SU-DHL-6 (cell line): ENCODE results near the gene METTL4.

Experiments used
- H2AFZ ChIP-seq: fragments of 200-600 bp; sonication (generic); 2 replicates; pipeline ENCODE4 v1.6.1; 2014; ENCODE audit warnings: low read depth, mild to moderate bottlenecking, moderate library complexity, mixed read lengths, antibody characterized with exemption, low read length; ENCODE audit not compliant: severe bottlenecking
- H3F3A ChIP-seq: fragments of 200-600 bp; shearing (Covaris generic); 2 replicates; pipeline ENCODE4 v1.6.0; 2016; ENCODE audit warnings: antibody characterized with exemption, mild to moderate bottlenecking; ENCODE audit not compliant: insufficient read depth
- H3K27ac ChIP-seq: fragments of 200-600 bp; sonication (generic); 2 replicates; pipeline ENCODE4 v1.5.1; 2016; ENCODE audit warnings: low read depth, mild to moderate bottlenecking, low read length, moderate library complexity, mixed read lengths
- H3K27me3 ChIP-seq: fragments of 200-600 bp; sonication (generic), shearing (Covaris generic); 2 replicates; pipeline ENCODE4 v1.6.0; 2014; ENCODE audit warnings: mild to moderate bottlenecking, low read length
- H3K36me3 ChIP-seq: fragments of 200-600 bp; sonication (generic); 2 replicates; pipeline ENCODE4 v1.6.1; 2014; ENCODE audit warnings: mild to moderate bottlenecking, low read length, mixed read lengths
- H3K4me2 ChIP-seq: fragments of 300-600, 200-600 bp; shearing (Covaris generic), sonication (generic); 2 replicates; pipeline ENCODE4 v1.6.0; 2014; ENCODE audit warnings: low read length, low read depth, mild to moderate bottlenecking; ENCODE audit not compliant: poor library complexity, severe bottlenecking
- H3K4me3 ChIP-seq: fragments of 200-600 bp; sonication (generic); 2 replicates; pipeline ENCODE4 v1.5.1; 2014; ENCODE audit warnings: antibody characterized with exemption, low read length, mild to moderate bottlenecking, mixed read lengths; ENCODE audit not compliant: insufficient read depth, poor library complexity, severe bottlenecking
- H3K79me2 ChIP-seq: fragments of 200-600 bp; sonication (generic); 2 replicates; pipeline ENCODE4 v1.6.1; 2014; ENCODE audit warnings: mild to moderate bottlenecking, low read length, moderate library complexity; ENCODE audit not compliant: insufficient read depth
- H3K9ac ChIP-seq: fragments of 200-600 bp; sonication (generic); 2 replicates; pipeline ENCODE4 v1.7.0; 2014; ENCODE audit warnings: mild to moderate bottlenecking, low read length
- H3K9me2 ChIP-seq: fragments of 200-600 bp; sonication (generic); replicated peaks from 2 replicates; pipeline ENCODE4 v1.6.1; 2014; ENCODE audit warnings: low read length; ENCODE audit not compliant: insufficient read depth
- H3K9me3 ChIP-seq: fragments of 200-600 bp; sonication (generic); 2 replicates; pipeline ENCODE4 v1.6.1; 2014; ENCODE audit warnings: low read length, mixed read lengths; ENCODE audit not compliant: insufficient read depth
- H4K20me1 ChIP-seq: fragments of 200-600 bp; sonication (generic); 2 replicates; pipeline ENCODE4 v1.6.1; 2014; ENCODE audit warnings: low read depth, mild to moderate bottlenecking, antibody characterized with exemption, low read length, moderate library complexity, mixed read lengths
- EZH2phosphoT487 ChIP-seq: fragments of 200-600 bp; sonication (generic), shearing (Covaris generic); conservative IDR thresholded peaks from 2 replicates; pipeline ENCODE4 v1.6.1; 2018; ENCODE audit warnings: mild to moderate bottlenecking, antibody characterized with exemption, low read length, moderate library complexity, mixed read lengths
- TF ChIP-seq, protein P1 (sequence below): fragments of 200-600 bp; sonication (generic); IDR thresholded peaks from one replicate; pipeline ENCODE4 v1.5.1; 2017; ENCODE audit warnings: antibody characterized with exemption, mild to moderate bottlenecking, low read length, moderate library complexity; ENCODE audit not compliant: insufficient read depth, poor library complexity, severe bottlenecking

The METTL4 gene

DNA sequence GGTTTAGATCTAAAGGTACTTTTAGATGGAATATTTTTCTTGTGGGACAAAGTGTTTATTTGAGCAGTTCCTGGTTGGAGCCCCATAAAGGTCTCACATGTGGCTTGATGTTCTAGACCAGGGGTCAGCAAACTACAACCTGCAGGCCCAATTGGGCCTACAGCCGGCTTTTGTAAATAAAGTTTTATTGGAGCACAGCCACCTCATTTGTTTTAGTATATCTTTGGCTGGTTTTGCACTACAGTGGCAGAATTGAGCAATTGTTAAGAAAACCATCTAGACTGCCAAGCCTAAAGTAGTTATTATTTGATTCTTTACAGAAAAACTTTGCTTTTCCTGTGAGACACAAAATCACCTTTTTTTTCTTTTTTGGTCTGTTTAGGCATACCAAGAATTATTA lies 41.7 kb upstream of the METTL4 start:
- H3K9ac ChIP-seq = no peak overlapping the region
- no peak for TF ChIP-seq EZH2phosphoT487
- TF ChIP-seq, protein P1, sequence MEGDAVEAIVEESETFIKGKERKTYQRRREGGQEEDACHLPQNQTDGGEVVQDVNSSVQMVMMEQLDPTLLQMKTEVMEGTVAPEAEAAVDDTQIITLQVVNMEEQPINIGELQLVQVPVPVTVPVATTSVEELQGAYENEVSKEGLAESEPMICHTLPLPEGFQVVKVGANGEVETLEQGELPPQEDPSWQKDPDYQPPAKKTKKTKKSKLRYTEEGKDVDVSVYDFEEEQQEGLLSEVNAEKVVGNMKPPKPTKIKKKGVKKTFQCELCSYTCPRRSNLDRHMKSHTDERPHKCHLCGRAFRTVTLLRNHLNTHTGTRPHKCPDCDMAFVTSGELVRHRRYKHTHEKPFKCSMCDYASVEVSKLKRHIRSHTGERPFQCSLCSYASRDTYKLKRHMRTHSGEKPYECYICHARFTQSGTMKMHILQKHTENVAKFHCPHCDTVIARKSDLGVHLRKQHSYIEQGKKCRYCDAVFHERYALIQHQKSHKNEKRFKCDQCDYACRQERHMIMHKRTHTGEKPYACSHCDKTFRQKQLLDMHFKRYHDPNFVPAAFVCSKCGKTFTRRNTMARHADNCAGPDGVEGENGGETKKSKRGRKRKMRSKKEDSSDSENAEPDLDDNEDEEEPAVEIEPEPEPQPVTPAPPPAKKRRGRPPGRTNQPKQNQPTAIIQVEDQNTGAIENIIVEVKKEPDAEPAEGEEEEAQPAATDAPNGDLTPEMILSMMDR = no peak
- H3K9me3 ChIP-seq = no peaks in the 10 kb centered on the region
- H3K36me3 ChIP-seq = peaks cover 55% of the 10 kb centered on the region
- H3K9me2 ChIP-seq = no peaks in the 10 kb centered on the region
- H3K4me3 ChIP-seq = no peak overlapping the region
- H3K4me2 ChIP-seq = no peak overlapping the region
- no peaks in the 10 kb centered on the region for H4K20me1 ChIP-seq
- no peaks in the 10 kb centered on the region for H3K79me2 ChIP-seq
- H3K27me3 ChIP-seq = no peaks in the 10 kb centered on the region
- no peak overlapping the region for H2AFZ ChIP-seq
- H3K27ac ChIP-seq = no peak overlapping the region
- H3F3A ChIP-seq = peaks cover 24% of the 10 kb centered on the region; the same call in 1 of the 2 replicates

DNA sequence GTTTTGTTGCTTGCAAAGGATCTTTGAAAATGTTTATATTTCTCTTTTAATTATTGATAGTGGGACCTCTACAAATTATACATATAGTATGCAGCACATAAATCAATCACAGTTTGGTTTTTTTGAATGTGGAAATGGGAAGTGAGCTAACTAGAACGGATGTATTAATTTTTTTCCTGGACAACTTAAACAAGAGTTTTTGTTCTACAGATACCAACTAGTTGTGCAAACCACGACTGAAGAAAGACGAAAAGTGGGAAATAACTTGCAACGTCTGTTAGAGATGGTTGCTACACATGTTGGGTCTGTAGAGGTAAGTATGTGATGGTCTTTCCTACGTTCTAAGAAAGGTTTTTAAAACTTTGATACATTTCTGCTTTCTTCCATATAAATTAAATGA lies 39.2 kb upstream of the METTL4 start:
- no peak for TF ChIP-seq EZH2phosphoT487
- TF ChIP-seq, protein P1 = no peak
- Histone ChIP-seq H2AFZ (no peak overlapping the region), H3K27me3 (no peaks in the 10 kb centered on the region), H3K9me3 (no peaks in the 10 kb centered on the region), H3F3A (peaks cover 9% of the 10 kb centered on the region; the same call in 1 of the 2 replicates), H3K4me3 (no peak overlapping the region), H3K9ac (no peak overlapping the region), H4K20me1 (no peaks in the 10 kb centered on the region), H3K36me3 (peaks cover 71% of the 10 kb centered on the region), H3K27ac (no peak overlapping the region), H3K79me2 (no peaks in the 10 kb centered on the region), H3K4me2 (no peak overlapping the region), H3K9me2 (no peaks in the 10 kb centered on the region)

DNA sequence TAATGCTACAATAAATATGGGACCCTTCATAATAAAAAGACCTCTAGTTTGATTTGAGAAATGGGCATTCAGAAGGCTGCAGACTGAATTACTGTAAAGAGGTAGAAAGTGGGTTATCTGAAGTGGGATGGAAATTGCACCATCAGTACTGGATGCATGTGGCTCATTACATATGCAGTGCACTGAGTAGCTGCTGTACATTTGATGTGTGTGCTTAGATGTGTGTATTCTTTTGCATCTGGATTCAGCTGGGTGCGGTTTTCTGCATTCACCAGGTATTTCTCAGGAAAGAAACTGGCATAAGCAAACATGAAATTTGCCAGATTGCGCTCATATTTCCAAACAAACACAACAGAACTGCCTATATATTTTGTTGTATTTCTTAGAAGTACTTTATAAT lies 38.3 kb upstream of the METTL4 start:
- no peaks in the 10 kb centered on the region for H3K9me2 ChIP-seq
- no peaks in the 10 kb centered on the region for H3K9me3 ChIP-seq
- H3F3A ChIP-seq = peaks cover 12% of the 10 kb centered on the region; the same call in 1 of the 2 replicates
- no peak overlapping the region for H3K27ac ChIP-seq
- peaks cover 73% of the 10 kb centered on the region for H3K36me3 ChIP-seq
- no peak for TF ChIP-seq EZH2phosphoT487
- TF ChIP-seq, protein P1 = no peak
- no peak overlapping the region for H2AFZ ChIP-seq
- H3K9ac ChIP-seq = no peak overlapping the region
- H3K4me3 ChIP-seq = no peak overlapping the region
- H3K27me3 ChIP-seq = no peaks in the 10 kb centered on the region
- H3K79me2 ChIP-seq = no peaks in the 10 kb centered on the region
- H3K4me2 ChIP-seq = no peak overlapping the region
- H4K20me1 ChIP-seq = no peaks in the 10 kb centered on the region

GRCh38 chr18:2606335-2606734 lies 35.0 kb upstream of the METTL4 start:
- no peak overlapping the region for H2AFZ ChIP-seq
- H3K27ac ChIP-seq = no peak overlapping the region
- H4K20me1 ChIP-seq = no peaks in the 10 kb centered on the region
- no peak overlapping the region for H3K9ac ChIP-seq
- no peaks in the 10 kb centered on the region for H3K9me3 ChIP-seq
- no peaks in the 10 kb centered on the region for H3K79me2 ChIP-seq
- H3K9me2 ChIP-seq = no peaks in the 10 kb centered on the region
- H3K4me3 ChIP-seq = no peak overlapping the region
- TF ChIP-seq, protein P1 = no peak
- TF ChIP-seq EZH2phosphoT487 = no peak
- H3K36me3 ChIP-seq = peaks cover 75% of the 10 kb centered on the region
- no peak overlapping the region for H3K4me2 ChIP-seq
- peaks cover 19% of the 10 kb centered on the region; the same call in 1 of the 2 replicates for H3F3A ChIP-seq
- H3K27me3 ChIP-seq = no peaks in the 10 kb centered on the region
